HT-29 (cell line): ENCODE results near the gene COG7. TPM values are rescaled to one million over a fixed set of nuclear protein-coding genes. Genes with fewer than 3 reads are reported as not detected.
"Not testable (repeated sequence)": the region's sequence is repeated elsewhere in the genome, so short reads cannot be mapped to it uniquely, and the experiment has no call there.

Experiments used
- DNase-seq: peaks from one replicate; pipeline ENCODE4 v3.0.0-alpha.2; 2015; ENCODE audit warnings: low spot score
- total RNA-seq: library from RNA; depleted of rRNA; stranded (reverse); fragments of >200 nt; shearing (Covaris generic); gene quantifications from 2 replicates; pipeline ENCODE4 v1.2.3, GENCODE V29; 2014

The COG7 gene
- total RNA-seq, 1 experiment from 2014 or later, result 17.5 TPM

GRCh38 chr16:23410176-23410575, 42.8 kb downstream of the COG7 start:
- no peak for DNase-seq

GRCh38 chr16:23409522-23409921, 43.5 kb downstream of the COG7 start:
- DNase-seq, result no peak

- no peak for DNase-seq
Measured at GRCh38 chr16:23408823-23409298, 44.1 kb downstream of the COG7 start.

- no peak for DNase-seq
Measured at GRCh38 chr16:23408242-23408822, 44.7 kb downstream of the COG7 start.

- DNase-seq, result no peak
Measured at GRCh38 chr16:23407436-23408127, 45.4 kb downstream of the COG7 start.

GRCh38 chr16:23406546-23407240, 46.3 kb downstream of the COG7 start:
- DNase-seq, result no peak

- no peak for DNase-seq
Measured at GRCh38 chr16:23406024-23406423, 47.0 kb downstream of the COG7 start.

- no peak for DNase-seq
Measured at GRCh38 chr16:23403547-23403946, 49.4 kb downstream of the COG7 start.

GRCh38 chr16:23402100-23402499, 50.9 kb downstream of the COG7 start:
- no peak for DNase-seq

- no peak for DNase-seq
Measured at GRCh38 chr16:23401139-23401538, 51.9 kb downstream of the COG7 start.

- DNase-seq, result not testable (repeated sequence)
Measured at GRCh38 chr16:23400447-23400846, 52.5 kb downstream of the COG7 start.

GRCh38 chr16:23398987-23399805, 53.8 kb downstream of the COG7 start:
- DNase-seq, result no peak

- no peak for DNase-seq
Measured at GRCh38 chr16:23397464-23397863, 55.5 kb downstream of the COG7 start.

GRCh38 chr16:23395732-23396131, 57.3 kb downstream of the COG7 start:
- no peak for DNase-seq

GRCh38 chr16:23394141-23394831, 58.7 kb downstream of the COG7 start:
- no peak for DNase-seq

- DNase-seq, result no peak
Measured at GRCh38 chr16:23392223-23392600, 60.8 kb downstream of the COG7 start.

GRCh38 chr16:23391381-23392222, 61.4 kb downstream of the COG7 start:
- DNase-seq, result no peak

- DNase-seq, result not testable (repeated sequence)
Measured at GRCh38 chr16:23389936-23390335, 63.1 kb downstream of the COG7 start.

GRCh38 chr16:23389201-23389600, 63.8 kb downstream of the COG7 start:
- no peak for DNase-seq

GRCh38 chr16:23388786-23389185, 64.2 kb downstream of the COG7 start:
- DNase-seq, result no peak
